SK-N-SH (cell line): ENCODE results near the gene OSBP2. TPM values are rescaled to one million over a fixed set of nuclear protein-coding genes. Genes with fewer than 3 reads are reported as not detected.

Experiments
- CTCF ChIA-PET: fragments of 300-600, 350-600 bp; formaldehyde crosslinking; extraction: SDS; loops from one replicate; lab custom pipeline; 2021; lab: Yijun Ruan, JAX
- POLR2A ChIA-PET: fragments of 350-600 bp; sonication (Branson Sonifier 250); formaldehyde crosslinking; extraction: SDS; loops from one replicate; lab custom pipeline; 2020; ENCODE audit warnings: antibody characterized with exemption, inconsistent platforms; lab: Yijun Ruan, JAX
- DNase-seq: peaks from one replicate; pipeline ENCODE4 v3.0.0; 2012
- H2AFZ ChIP-seq: fragments of 200-600 bp; sonication (generic); 2 replicates; pipeline ENCODE4 v1.8.1; 2016; ENCODE audit warnings: antibody characterized with exemption, mild to moderate bottlenecking, low read depth
- H3F3A ChIP-seq: fragments of 200-600 bp; sonication (generic); replicated peaks from 2 replicates; pipeline ENCODE3; 2016; ENCODE audit warnings: antibody characterized with exemption, mild to moderate bottlenecking; ENCODE audit not compliant: insufficient read depth
- H3K27ac ChIP-seq, 2 experiments: fragments of 200-500 bp in 1 of 2; fragments of 200-600 bp in 1 of 2; sonication (Bioruptor generic) in 1 of 2; sonication (generic), shearing (Covaris generic) in 1 of 2; 2 replicates each; pipeline versions ENCODE4 v1.5.1 to v1.6.1; 2014 to 2016; ENCODE audit warnings: low read depth in 2 of 2, inconsistent platforms in 1 of 2, low read length in 1 of 2, mild to moderate bottlenecking in 1 of 2, mixed read lengths in 1 of 2
- H3K27me3 ChIP-seq: fragments of 200-600 bp; sonication (generic), shearing (Covaris generic); 2 replicates; pipeline ENCODE4 v1.6.1; 2016; ENCODE audit warnings: mixed run types; ENCODE audit not compliant: insufficient read depth
- H3K36me3 ChIP-seq, 2 experiments: fragments of 200-500 bp in 1 of 2; fragments of 200-600 bp in 1 of 2; sonication (Bioruptor generic) in 1 of 2; sonication (generic) in 1 of 2; replicated peaks in 1 of 2; 2 replicates each; pipeline versions ENCODE3 to v1.5.1; 2014 to 2016; ENCODE audit warnings: low read length in 1 of 2, mild to moderate bottlenecking in 1 of 2; ENCODE audit not compliant: insufficient read depth in 2 of 2, control insufficient read depth in 1 of 2
- H3K4me1 ChIP-seq, 2 experiments: fragments of 200-500 bp in 1 of 2; fragments of 200-600 bp in 1 of 2; sonication (Bioruptor generic) in 1 of 2; sonication (generic), shearing (Covaris generic) in 1 of 2; 2 replicates each; pipeline versions ENCODE4 v1.5.1 to v1.6.1; 2014 to 2016; ENCODE audit warnings: low read depth in 1 of 2, low read length in 1 of 2, mixed run types in 1 of 2; ENCODE audit not compliant: insufficient read depth in 2 of 2, control insufficient read depth in 1 of 2
- H3K4me2 ChIP-seq: fragments of 200-600 bp; sonication (generic), shearing (Covaris generic); 2 replicates; pipeline ENCODE4 v1.6.1; 2017; ENCODE audit warnings: mixed run types
- H3K4me3 ChIP-seq, 2 experiments: fragments of 200-500 bp in 1 of 2; fragments of 200-600 bp in 1 of 2; sonication (Bioruptor generic) in 1 of 2; sonication (generic), shearing (Covaris generic) in 1 of 2; 2 replicates each; pipeline versions ENCODE4 v1.5.1 to v1.8.1; 2014 to 2016; ENCODE audit warnings: low read depth in 2 of 2, inconsistent platforms in 1 of 2, low read length in 1 of 2, mild to moderate bottlenecking in 1 of 2, mixed read lengths in 1 of 2, moderate library complexity in 1 of 2
- H3K79me2 ChIP-seq: fragments of 200-600 bp; sonication (generic); 2 replicates; pipeline ENCODE4 v1.8.1; 2017; ENCODE audit warnings: mild to moderate bottlenecking; ENCODE audit not compliant: insufficient read depth
- H3K9ac ChIP-seq: fragments of 200-600 bp; sonication (generic); 2 replicates; pipeline ENCODE4 v1.6.1; 2017; ENCODE audit warnings: mixed run types
- H3K9me2 ChIP-seq: fragments of 200-600 bp; sonication (generic); 2 replicates; pipeline ENCODE4 v1.6.1; 2017; ENCODE audit warnings: mixed run types
- H3K9me3 ChIP-seq: fragments of 200-600 bp; sonication (generic); 2 replicates; pipeline ENCODE4 v1.6.1; 2017; ENCODE audit warnings: mixed run types, mild to moderate bottlenecking, moderate library complexity
- H4K20me1 ChIP-seq: fragments of 200-600 bp; sonication (generic); 2 replicates; pipeline ENCODE4 v1.6.1; 2017; ENCODE audit warnings: mild to moderate bottlenecking, mixed run types; ENCODE audit not compliant: insufficient read depth
- CHD2 ChIP-seq: fragments of 150-350 bp; IDR thresholded peaks from 2 replicates; pipeline ENCODE4 v1.6.1; 2018; ENCODE audit warnings: low read length; ENCODE audit not compliant: partially characterized antibody
- FOSL2 ChIP-seq: IDR thresholded peaks from 2 replicates; pipeline ENCODE4 v1.4.0; 2012; ENCODE audit warnings: low read depth, mild to moderate bottlenecking, moderate library complexity, borderline replicate concordance
- FOXJ3 ChIP-seq: sonication (generic); formaldehyde crosslinking; IDR thresholded peaks from 2 replicates; pipeline ENCODE4 v1.5.1; 2020; ENCODE audit warnings: mild to moderate bottlenecking, missing genetic modification reagents
- FOXM1 ChIP-seq: IDR thresholded peaks from 2 replicates; pipeline ENCODE4 v1.4.0; 2012; ENCODE audit warnings: low read depth, mild to moderate bottlenecking
- GABPA ChIP-seq: IDR thresholded peaks from 2 replicates; pipeline ENCODE4 v1.4.0; 2012; ENCODE audit warnings: low read depth, mild to moderate bottlenecking
- GATA2 ChIP-seq: sonication (generic); formaldehyde crosslinking; IDR thresholded peaks from 2 replicates; pipeline ENCODE4 v1.5.0; 2020; ENCODE audit warnings: mild to moderate bottlenecking, missing genetic modification reagents
- JUND ChIP-seq: IDR thresholded peaks from 2 replicates; pipeline ENCODE4 v1.4.0; 2012
- MEF2A ChIP-seq: IDR thresholded peaks from 2 replicates; pipeline ENCODE4 v1.4.0; 2012; ENCODE audit warnings: low read depth, borderline replicate concordance
- MXI1 ChIP-seq: IDR thresholded peaks from 2 replicates; pipeline ENCODE4 v1.6.1; 2012; ENCODE audit warnings: mild to moderate bottlenecking, low read depth, low read length, improper control_type of control experiment
- POLR2AphosphoS5 ChIP-seq: IDR thresholded peaks from 2 replicates; pipeline ENCODE4 v1.6.1; 2012; ENCODE audit warnings: low read depth, low read length
- WGBS: methylation state at CpG from one replicate; pipeline ENCODE4 v1.1.6; 2017; ENCODE audit warnings: low lambda C conversion rate; 5-methylcytosine and 5-hydroxymethylcytosine counted together
- polyA plus RNA-seq, 3 experiments: library from polyadenylated mRNA; depleted of rRNA; stranded (reverse); fragments of >200 nt; gene quantifications; 2 replicates each; pipeline ENCODE4 v1.2.3, GENCODE V29; 2012
- TF ChIP-seq, protein P1 (sequence below): IDR thresholded peaks from 2 replicates; pipeline ENCODE4 v1.4.0; 2012; ENCODE audit warnings: low read depth
- TF ChIP-seq, protein P2 (sequence below): fragments of 200-600 bp; sonication (generic); IDR thresholded peaks from 2 replicates; pipeline ENCODE4 v1.6.1; 2017; ENCODE audit warnings: antibody characterized with exemption, mild to moderate bottlenecking, moderate library complexity
- TF ChIP-seq, protein P3 (sequence below): fragments of 150-350 bp; IDR thresholded peaks from 2 replicates; pipeline ENCODE4 v1.6.1; 2016; ENCODE audit warnings: mild to moderate bottlenecking, low read depth, low read length
- TF ChIP-seq, protein P4 (sequence below): IDR thresholded peaks from 2 replicates; pipeline ENCODE4 v1.4.0; 2012; ENCODE audit warnings: low read depth, borderline replicate concordance
- TF ChIP-seq, protein P5 (sequence below): fragments of 150-350 bp; IDR thresholded peaks from 2 replicates; pipeline ENCODE4 v1.6.1; 2017; ENCODE audit warnings: antibody characterized with exemption, low read length, low read depth, borderline replicate concordance
- TF ChIP-seq, protein P6 (sequence below): IDR thresholded peaks from 2 replicates; pipeline ENCODE4; 2012
- TF ChIP-seq, protein P7 (sequence below): IDR thresholded peaks from 2 replicates; pipeline ENCODE4 v1.6.1; 2012; ENCODE audit warnings: mild to moderate bottlenecking, low read depth, low read length, moderate library complexity

The OSBP2 gene
- polyA plus RNA-seq, 1 of the 3 experiments (the other 2 are of a cell fraction) = 3.1 TPM

DNA sequence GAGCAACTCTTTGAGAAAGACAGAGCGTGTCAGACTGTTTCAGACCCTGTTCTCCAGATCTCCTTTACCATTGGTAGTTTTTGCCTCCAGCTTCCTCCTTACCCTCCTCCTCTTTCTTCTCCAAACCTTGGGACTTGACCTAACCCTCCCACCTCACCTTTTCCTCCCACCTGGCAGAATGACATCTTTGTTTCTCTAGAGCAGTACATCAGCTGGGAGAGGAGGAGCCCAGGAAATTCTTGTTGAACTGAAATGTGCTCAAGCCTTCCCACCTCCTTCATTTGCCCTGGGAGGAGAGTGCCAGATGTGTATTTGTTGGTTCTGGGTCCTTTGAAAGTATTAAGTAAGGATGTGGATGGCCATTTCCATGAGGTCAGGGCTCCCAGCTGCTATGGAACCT is 17.4 kb downstream of the OSBP2 start:
- no peak overlapping the region for H3K4me2 ChIP-seq
- peaks cover 8% of the 10 kb centered on the region for H3F3A ChIP-seq
- DNase-seq = no peak
- H3K79me2 ChIP-seq = no peaks in the 10 kb centered on the region
- H3K9me3 ChIP-seq = no peaks in the 10 kb centered on the region
- H3K4me1 ChIP-seq = peaks cover 0 to 4% of the 10 kb centered on the region in 2 experiments; a peak in 1 of 4 replicates
- no peaks in the 10 kb centered on the region for H3K27me3 ChIP-seq
- H2AFZ ChIP-seq = no peak overlapping the region
- TF ChIP-seq, protein P1, sequence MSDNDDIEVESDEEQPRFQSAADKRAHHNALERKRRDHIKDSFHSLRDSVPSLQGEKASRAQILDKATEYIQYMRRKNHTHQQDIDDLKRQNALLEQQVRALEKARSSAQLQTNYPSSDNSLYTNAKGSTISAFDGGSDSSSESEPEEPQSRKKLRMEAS = no peak
- TF ChIP-seq, protein P2, sequence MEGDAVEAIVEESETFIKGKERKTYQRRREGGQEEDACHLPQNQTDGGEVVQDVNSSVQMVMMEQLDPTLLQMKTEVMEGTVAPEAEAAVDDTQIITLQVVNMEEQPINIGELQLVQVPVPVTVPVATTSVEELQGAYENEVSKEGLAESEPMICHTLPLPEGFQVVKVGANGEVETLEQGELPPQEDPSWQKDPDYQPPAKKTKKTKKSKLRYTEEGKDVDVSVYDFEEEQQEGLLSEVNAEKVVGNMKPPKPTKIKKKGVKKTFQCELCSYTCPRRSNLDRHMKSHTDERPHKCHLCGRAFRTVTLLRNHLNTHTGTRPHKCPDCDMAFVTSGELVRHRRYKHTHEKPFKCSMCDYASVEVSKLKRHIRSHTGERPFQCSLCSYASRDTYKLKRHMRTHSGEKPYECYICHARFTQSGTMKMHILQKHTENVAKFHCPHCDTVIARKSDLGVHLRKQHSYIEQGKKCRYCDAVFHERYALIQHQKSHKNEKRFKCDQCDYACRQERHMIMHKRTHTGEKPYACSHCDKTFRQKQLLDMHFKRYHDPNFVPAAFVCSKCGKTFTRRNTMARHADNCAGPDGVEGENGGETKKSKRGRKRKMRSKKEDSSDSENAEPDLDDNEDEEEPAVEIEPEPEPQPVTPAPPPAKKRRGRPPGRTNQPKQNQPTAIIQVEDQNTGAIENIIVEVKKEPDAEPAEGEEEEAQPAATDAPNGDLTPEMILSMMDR = no peak
- no peak for TF ChIP-seq FOSL2
- TF ChIP-seq MXI1 = no peak
- TF ChIP-seq, protein P3, sequence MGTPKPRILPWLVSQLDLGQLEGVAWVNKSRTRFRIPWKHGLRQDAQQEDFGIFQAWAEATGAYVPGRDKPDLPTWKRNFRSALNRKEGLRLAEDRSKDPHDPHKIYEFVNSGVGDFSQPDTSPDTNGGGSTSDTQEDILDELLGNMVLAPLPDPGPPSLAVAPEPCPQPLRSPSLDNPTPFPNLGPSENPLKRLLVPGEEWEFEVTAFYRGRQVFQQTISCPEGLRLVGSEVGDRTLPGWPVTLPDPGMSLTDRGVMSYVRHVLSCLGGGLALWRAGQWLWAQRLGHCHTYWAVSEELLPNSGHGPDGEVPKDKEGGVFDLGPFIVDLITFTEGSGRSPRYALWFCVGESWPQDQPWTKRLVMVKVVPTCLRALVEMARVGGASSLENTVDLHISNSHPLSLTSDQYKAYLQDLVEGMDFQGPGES = no peak
- TF ChIP-seq CHD2 = no peak
- TF ChIP-seq, protein P4, sequence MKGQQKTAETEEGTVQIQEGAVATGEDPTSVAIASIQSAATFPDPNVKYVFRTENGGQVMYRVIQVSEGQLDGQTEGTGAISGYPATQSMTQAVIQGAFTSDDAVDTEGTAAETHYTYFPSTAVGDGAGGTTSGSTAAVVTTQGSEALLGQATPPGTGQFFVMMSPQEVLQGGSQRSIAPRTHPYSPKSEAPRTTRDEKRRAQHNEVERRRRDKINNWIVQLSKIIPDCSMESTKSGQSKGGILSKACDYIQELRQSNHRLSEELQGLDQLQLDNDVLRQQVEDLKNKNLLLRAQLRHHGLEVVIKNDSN = no peak
- H3K9ac ChIP-seq = no peak overlapping the region
- ChIA-PET POLR2A (no interaction called here), CTCF (interaction anchor here (1.1 to 1.4 kb wide), 3 partner anchors 31 to 77 kb away, joined by 3 to 5 read pairs (median 4); no protein-coding TSS in a partner anchor)
- H4K20me1 ChIP-seq = no peaks in the 10 kb centered on the region
- no peak overlapping the region for H3K4me3 ChIP-seq
- H3K36me3 ChIP-seq = no peaks in the 10 kb centered on the region
- 100% methylated on average over 1 of the region's 1 CpG for WGBS
- no peaks in the 10 kb centered on the region for H3K9me2 ChIP-seq
- H3K27ac ChIP-seq = no peak overlapping the region

DNA sequence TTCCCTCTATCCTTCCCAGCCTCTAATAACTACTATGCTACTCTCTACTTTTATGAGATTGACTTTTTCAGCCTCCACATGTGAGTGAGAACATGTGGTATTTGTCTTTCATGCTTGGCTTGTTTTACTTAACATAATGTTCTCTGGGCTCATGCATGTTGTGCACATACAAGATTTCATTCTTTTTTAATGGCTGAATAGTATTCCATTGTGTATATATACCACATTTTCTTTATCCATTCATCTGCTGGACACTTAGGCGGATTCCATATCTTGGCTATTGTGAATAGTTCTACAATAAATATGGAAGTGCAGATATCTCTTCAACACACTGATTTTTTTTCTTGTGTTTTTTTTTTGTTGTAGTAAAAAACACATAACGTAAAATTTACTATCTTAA is 19.4 kb downstream of the OSBP2 start:
- POLR2A ChIA-PET = no interaction called here
- Histone ChIP-seq H3K36me3 (no peaks in the 10 kb centered on the region), H3K4me2 (no peak overlapping the region), H3K79me2 (no peaks in the 10 kb centered on the region), H3K27me3 (no peaks in the 10 kb centered on the region), H3K4me3 (no peak overlapping the region), H3F3A (peaks cover 16% of the 10 kb centered on the region), H3K4me1 (peaks cover 11 to 14% of the 10 kb centered on the region in 2 experiments; a peak in 3 of 4 replicates), H2AFZ (no peak overlapping the region), H3K9me2 (no peaks in the 10 kb centered on the region), H3K9me3 (no peaks in the 10 kb centered on the region), H3K27ac (no peak overlapping the region), H4K20me1 (no peaks in the 10 kb centered on the region), H3K9ac (no peak overlapping the region)
- no peak for DNase-seq
- 90% methylated on average over 2 of the region's 2 CpGs for WGBS
- CTCF ChIA-PET = no interaction called here
- TF ChIP-seq POLR2AphosphoS5 (no peak), GATA2 (no peak), JUND (no peak), FOXJ3 (CRISPR knock-in tag) (no peak), FOXM1 (no peak), CHD2 (no peak), MEF2A (no peak), GABPA (no peak)
- TF ChIP-seq, protein P5, sequence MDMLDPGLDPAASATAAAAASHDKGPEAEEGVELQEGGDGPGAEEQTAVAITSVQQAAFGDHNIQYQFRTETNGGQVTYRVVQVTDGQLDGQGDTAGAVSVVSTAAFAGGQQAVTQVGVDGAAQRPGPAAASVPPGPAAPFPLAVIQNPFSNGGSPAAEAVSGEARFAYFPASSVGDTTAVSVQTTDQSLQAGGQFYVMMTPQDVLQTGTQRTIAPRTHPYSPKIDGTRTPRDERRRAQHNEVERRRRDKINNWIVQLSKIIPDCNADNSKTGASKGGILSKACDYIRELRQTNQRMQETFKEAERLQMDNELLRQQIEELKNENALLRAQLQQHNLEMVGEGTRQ = no peak
- TF ChIP-seq, protein P6, sequence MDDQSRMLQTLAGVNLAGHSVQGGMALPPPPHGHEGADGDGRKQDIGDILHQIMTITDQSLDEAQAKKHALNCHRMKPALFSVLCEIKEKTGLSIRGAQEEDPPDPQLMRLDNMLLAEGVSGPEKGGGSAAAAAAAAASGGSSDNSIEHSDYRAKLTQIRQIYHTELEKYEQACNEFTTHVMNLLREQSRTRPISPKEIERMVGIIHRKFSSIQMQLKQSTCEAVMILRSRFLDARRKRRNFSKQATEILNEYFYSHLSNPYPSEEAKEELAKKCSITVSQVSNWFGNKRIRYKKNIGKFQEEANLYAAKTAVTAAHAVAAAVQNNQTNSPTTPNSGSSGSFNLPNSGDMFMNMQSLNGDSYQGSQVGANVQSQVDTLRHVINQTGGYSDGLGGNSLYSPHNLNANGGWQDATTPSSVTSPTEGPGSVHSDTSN = no peak
- TF ChIP-seq, protein P7, sequence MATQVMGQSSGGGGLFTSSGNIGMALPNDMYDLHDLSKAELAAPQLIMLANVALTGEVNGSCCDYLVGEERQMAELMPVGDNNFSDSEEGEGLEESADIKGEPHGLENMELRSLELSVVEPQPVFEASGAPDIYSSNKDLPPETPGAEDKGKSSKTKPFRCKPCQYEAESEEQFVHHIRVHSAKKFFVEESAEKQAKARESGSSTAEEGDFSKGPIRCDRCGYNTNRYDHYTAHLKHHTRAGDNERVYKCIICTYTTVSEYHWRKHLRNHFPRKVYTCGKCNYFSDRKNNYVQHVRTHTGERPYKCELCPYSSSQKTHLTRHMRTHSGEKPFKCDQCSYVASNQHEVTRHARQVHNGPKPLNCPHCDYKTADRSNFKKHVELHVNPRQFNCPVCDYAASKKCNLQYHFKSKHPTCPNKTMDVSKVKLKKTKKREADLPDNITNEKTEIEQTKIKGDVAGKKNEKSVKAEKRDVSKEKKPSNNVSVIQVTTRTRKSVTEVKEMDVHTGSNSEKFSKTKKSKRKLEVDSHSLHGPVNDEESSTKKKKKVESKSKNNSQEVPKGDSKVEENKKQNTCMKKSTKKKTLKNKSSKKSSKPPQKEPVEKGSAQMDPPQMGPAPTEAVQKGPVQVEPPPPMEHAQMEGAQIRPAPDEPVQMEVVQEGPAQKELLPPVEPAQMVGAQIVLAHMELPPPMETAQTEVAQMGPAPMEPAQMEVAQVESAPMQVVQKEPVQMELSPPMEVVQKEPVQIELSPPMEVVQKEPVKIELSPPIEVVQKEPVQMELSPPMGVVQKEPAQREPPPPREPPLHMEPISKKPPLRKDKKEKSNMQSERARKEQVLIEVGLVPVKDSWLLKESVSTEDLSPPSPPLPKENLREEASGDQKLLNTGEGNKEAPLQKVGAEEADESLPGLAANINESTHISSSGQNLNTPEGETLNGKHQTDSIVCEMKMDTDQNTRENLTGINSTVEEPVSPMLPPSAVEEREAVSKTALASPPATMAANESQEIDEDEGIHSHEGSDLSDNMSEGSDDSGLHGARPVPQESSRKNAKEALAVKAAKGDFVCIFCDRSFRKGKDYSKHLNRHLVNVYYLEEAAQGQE = no peak
